BJ (cell line): ENCODE data around the gene OPCML. TPM values are rescaled to one million over a fixed set of nuclear protein-coding genes. Genes with fewer than 3 reads are reported as not detected.

Experiments used
- CTCF ChIA-PET: fragments of 350-600 bp; formaldehyde crosslinking; extraction: SDS; loops from one replicate; lab custom pipeline; 2021; ENCODE audit warnings: antibody characterized with exemption, inconsistent platforms; lab: Yijun Ruan, JAX
- POLR2A ChIA-PET: fragments of 300-600 bp; sonication (Branson Sonifier 250); formaldehyde crosslinking; extraction: SDS; loops from one replicate; lab custom pipeline; 2021; ENCODE audit warnings: antibody characterized with exemption; lab: Charles Lee
- DNase-seq: peaks from one replicate; pipeline ENCODE4 v3.0.0-alpha.2; 2011; ENCODE audit warnings: low read depth
- H3K27me3 ChIP-seq: 2 replicates; pipeline ENCODE4 v1.6.0; 2011; ENCODE audit warnings: low read length; ENCODE audit not compliant: control insufficient read depth, insufficient read depth
- H3K36me3 ChIP-seq: 2 replicates; pipeline ENCODE4 v1.5.1; 2011; ENCODE audit warnings: low read length; ENCODE audit not compliant: control insufficient read depth, insufficient read depth
- H3K4me3 ChIP-seq: 2 replicates; pipeline ENCODE4 v1.5.1; 2011; ENCODE audit warnings: low read depth, mild to moderate bottlenecking, control low read depth, low read length
- polyA plus RNA-seq: library from polyadenylated mRNA; depleted of rRNA; stranded (reverse); fragments of >200 nt; gene quantifications from 2 replicates; pipeline ENCODE4 v1.2.3, GENCODE V29; 2011
- small RNA-seq: library from RNA; depleted of rRNA; stranded (forward); fragments of <200 nt; gene quantifications from one replicate; pipeline ENCODE3, GENCODE V24; 2012; ENCODE audit warnings: low replicate concordance, low read depth; ENCODE audit not compliant: insufficient read length
- TF ChIP-seq, protein P1 (sequence below): IDR thresholded peaks from 2 replicates; pipeline ENCODE4 v1.5.1; 2011; ENCODE audit warnings: low read depth, mild to moderate bottlenecking, control low read depth, inconsistent platforms, low read length, moderate library complexity; ENCODE audit not compliant: insufficient read depth

Gene OPCML
- polyA plus RNA-seq, 1 experiment = 2.0 TPM

DNA sequence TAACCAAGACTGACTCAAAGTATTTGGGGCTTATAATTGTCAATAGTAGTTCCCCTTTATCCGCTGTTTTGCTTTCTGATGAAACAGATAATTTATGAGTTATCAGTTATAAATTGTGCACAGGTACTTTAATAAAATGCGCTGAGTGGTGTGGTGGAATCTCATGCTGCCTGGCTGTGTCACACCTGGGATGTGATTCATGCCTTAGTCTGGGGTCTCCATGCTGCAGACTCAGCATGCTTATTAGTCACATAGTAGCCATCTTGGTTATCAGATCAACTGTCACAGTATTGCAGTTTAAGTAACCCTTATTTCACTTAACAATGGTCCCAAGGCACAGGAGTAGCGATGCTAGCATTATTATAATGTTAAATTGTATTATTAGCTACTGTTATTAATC lies 1166.7 kb downstream of the OPCML start:
- H3K36me3 ChIP-seq = no peaks in the 10 kb centered on the region
- H3K27me3 ChIP-seq = 0 out of 2 replicates have a peak, but pooled peaks cover 3% of the 10 kb centered on the region
- no peak for DNase-seq
- no peak overlapping the region for H3K4me3 ChIP-seq
- POLR2A ChIA-PET = no interaction called here
- CTCF ChIA-PET = no interaction called here
- TF ChIP-seq, protein P1, sequence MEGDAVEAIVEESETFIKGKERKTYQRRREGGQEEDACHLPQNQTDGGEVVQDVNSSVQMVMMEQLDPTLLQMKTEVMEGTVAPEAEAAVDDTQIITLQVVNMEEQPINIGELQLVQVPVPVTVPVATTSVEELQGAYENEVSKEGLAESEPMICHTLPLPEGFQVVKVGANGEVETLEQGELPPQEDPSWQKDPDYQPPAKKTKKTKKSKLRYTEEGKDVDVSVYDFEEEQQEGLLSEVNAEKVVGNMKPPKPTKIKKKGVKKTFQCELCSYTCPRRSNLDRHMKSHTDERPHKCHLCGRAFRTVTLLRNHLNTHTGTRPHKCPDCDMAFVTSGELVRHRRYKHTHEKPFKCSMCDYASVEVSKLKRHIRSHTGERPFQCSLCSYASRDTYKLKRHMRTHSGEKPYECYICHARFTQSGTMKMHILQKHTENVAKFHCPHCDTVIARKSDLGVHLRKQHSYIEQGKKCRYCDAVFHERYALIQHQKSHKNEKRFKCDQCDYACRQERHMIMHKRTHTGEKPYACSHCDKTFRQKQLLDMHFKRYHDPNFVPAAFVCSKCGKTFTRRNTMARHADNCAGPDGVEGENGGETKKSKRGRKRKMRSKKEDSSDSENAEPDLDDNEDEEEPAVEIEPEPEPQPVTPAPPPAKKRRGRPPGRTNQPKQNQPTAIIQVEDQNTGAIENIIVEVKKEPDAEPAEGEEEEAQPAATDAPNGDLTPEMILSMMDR = no peak

Small RNAs within 50 kb of the gene (small RNA-seq; reads per million reads assigned to genes)
- not detected for gene RF00026
